ENCODE measurements around the gene TTC16. TPM values are rescaled to one million over a fixed set of nuclear protein-coding genes. Genes with fewer than 3 reads are reported as not detected.

Gene TTC16
- total RNA-seq, 1 donor from 2014 or later, result 0.07 TPM

DNA sequence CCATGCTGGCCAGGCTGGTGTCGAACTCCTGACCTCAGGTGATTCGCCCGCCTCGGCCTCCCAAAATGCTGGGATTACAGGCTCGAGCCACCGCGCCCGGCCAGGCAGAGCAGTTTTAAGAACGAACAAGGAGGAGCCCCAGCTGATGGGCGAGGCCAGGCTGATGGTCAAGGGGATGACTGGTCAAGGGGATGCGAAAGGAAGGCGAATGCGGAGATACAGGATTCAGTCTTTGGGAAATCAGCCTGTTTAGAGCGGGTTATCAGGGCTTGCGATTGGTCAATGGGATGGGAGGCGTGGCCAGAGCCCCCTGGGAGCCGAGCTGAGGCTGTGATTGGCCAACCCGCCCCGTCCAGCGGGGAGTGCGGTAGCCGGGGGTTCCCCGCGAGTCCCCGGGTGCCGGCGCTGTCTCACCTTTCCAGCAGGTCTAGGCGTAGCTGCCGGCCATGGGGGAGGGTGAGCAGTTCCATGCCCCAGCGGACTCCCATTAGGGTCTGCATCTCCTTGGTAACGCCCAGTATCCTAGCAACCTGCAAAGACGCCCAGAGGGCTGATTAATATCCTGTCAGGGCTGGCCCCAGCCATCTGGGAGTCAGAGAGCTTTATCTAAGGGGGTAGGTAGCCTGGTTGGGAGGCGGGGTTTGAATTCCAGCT, 26.7 kb downstream of the TTC16 start:
- Mint-ChIP-seq H3K36me3 (ENCODE audit: insufficient read depth) (no peaks in the 10 kb centered on the region), H3K27me3 (peaks cover 6% of the 10 kb centered on the region), H3K4me3 (ENCODE audit: low read depth) (peak overlapping the region; percentile 68), H3K9me3 (ENCODE audit: low read depth) (no peaks in the 10 kb centered on the region), H3K4me1 (ENCODE audit: low read depth) (peaks cover 7% of the 10 kb centered on the region), H3K27ac (peak overlapping the region; percentile 92)
- DNase-seq (ENCODE audit: low spot score, unreplicated experiment), result peak; percentile 97
- TF ChIP-seq, protein P1, sequence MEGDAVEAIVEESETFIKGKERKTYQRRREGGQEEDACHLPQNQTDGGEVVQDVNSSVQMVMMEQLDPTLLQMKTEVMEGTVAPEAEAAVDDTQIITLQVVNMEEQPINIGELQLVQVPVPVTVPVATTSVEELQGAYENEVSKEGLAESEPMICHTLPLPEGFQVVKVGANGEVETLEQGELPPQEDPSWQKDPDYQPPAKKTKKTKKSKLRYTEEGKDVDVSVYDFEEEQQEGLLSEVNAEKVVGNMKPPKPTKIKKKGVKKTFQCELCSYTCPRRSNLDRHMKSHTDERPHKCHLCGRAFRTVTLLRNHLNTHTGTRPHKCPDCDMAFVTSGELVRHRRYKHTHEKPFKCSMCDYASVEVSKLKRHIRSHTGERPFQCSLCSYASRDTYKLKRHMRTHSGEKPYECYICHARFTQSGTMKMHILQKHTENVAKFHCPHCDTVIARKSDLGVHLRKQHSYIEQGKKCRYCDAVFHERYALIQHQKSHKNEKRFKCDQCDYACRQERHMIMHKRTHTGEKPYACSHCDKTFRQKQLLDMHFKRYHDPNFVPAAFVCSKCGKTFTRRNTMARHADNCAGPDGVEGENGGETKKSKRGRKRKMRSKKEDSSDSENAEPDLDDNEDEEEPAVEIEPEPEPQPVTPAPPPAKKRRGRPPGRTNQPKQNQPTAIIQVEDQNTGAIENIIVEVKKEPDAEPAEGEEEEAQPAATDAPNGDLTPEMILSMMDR (IDR thresholded peaks at IDR 0.05; ENCODE audit: unreplicated experiment), result no peak

DNA sequence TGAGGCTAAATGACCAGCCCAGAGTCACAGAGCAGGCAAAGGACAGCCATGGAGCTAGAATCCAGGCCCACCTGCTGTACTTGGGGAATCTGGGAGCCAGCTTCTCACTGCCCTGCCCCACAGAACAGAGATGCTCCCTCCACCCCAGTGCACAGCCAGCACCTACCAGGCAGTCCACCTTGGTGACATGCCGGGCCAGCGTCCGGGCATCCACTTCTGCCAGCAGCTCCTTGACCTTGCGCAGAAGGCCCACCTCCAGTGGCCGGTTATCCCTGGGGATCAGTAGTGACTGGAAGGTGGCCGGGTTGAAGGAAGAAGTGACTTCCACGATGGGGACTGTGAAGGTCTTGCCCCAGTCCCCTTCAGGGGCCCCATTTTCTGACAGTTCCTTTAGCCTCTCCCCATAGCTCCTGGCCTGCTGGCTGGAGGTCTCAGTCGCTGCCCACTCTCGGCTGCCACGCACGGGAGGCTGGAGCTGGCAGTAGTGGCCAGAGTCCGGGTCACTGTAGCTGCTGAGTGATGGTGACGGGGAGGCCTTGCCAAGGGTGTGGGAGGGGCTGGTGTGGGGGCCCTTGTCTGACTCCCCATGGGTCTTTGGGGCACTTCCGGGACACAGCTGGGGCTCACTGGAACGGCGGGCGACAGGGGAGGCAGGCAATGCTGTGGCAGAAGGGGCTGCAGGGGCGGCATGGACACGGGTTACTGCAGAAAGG, 28.7 kb downstream of the TTC16 start:
- no peak for DNase-seq (ENCODE audit: low spot score, unreplicated experiment)
- no peaks in the 10 kb centered on the region for H3K9me3 Mint-ChIP-seq (ENCODE audit: low read depth)
- no peaks in the 10 kb centered on the region for H3K36me3 Mint-ChIP-seq (ENCODE audit: insufficient read depth)
- peaks cover 3% of the 10 kb centered on the region for H3K27me3 Mint-ChIP-seq
- TF ChIP-seq, protein P1 (IDR thresholded peaks at IDR 0.05; ENCODE audit: unreplicated experiment), result no peak
- no peak overlapping the region for H3K27ac Mint-ChIP-seq
- H3K4me1 Mint-ChIP-seq (ENCODE audit: low read depth), result peaks cover 7% of the 10 kb centered on the region
- H3K4me3 Mint-ChIP-seq (ENCODE audit: low read depth), result no peak overlapping the region

DNA sequence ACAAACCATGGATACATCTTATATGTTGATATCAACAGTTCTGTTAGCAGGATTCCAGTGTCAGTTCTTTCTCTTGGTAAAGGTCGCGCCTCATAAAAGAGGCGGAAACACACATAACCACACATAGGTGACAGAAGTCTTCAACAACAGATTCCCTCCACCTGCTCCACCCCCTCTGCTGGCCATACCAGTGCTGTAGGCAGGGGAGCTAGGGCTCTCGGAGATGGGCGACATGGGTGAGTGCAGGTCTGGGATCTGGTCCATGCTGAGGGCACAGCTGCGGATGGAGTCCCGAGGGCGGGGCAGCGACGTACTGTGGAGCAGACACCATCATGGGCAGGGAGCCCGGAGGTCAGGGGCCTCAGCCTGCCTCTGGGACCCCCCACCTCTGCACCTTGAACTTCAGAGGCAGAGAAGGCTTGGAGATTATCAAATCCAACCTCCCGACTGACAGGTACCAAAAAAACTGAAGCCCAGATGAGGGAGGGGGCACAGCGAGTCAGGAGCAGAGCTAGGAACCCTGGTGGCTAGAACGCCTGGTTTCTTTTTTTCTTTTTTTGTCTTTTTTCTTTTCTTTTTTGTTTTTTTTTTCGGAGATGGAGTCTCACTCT, 31.2 kb downstream of the TTC16 start:
- Mint-ChIP-seq H3K27me3 (peaks cover 18% of the 10 kb centered on the region), H3K4me1 (ENCODE audit: low read depth) (peaks cover 4% of the 10 kb centered on the region), H3K36me3 (ENCODE audit: insufficient read depth) (no peaks in the 10 kb centered on the region), H3K27ac (no peak overlapping the region), H3K9me3 (ENCODE audit: low read depth) (no peaks in the 10 kb centered on the region), H3K4me3 (ENCODE audit: low read depth) (no peak overlapping the region)
- TF ChIP-seq, protein P1 (IDR thresholded peaks at IDR 0.05; ENCODE audit: unreplicated experiment), result no peak
- no peak for DNase-seq (ENCODE audit: low spot score, unreplicated experiment)

DNA sequence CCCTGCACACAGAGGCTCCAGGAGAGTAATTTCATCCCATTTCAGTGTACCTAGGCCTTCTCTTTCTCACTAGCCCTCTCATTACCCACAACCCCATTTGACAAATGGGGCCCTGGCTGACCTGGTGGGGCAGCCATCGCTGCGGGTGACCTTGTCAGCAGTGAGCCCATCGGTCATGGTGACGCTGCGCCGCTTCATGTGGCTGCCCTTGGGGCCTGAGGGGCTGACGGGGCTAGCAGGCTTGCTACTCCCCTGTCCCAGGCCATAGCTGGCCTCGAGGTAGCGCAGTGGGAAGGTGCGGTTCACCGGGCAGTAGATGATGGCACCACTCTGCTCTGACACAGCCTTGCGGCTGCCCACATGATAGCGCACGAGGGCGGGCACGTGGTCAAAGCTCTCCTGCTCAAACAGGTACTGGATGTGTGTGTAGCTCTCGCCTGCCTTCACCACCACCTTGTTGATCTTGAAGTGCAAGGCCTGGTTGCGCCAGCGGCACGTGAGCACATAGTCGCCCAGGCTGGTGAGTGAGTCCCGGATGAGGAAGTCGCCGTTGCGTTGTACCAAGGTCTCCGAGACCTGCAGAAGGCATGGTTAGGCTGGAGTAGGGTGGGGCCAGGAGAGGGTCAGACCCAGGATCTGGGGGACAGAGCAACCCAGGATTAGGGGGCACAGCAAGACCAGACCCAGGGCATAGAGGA, 33.4 kb downstream of the TTC16 start:
- no peak for DNase-seq (ENCODE audit: low spot score, unreplicated experiment)
- TF ChIP-seq, protein P1 (IDR thresholded peaks at IDR 0.05; ENCODE audit: unreplicated experiment), result no peak
- Mint-ChIP-seq H3K9me3 (ENCODE audit: low read depth) (no peaks in the 10 kb centered on the region), H3K27me3 (peaks cover 38% of the 10 kb centered on the region), H3K27ac (no peak overlapping the region), H3K36me3 (ENCODE audit: insufficient read depth) (no peaks in the 10 kb centered on the region), H3K4me3 (ENCODE audit: low read depth) (no peak overlapping the region), H3K4me1 (ENCODE audit: low read depth) (no peaks in the 10 kb centered on the region)
